HG02943 (cell line): Measurements from ENCODE around the gene HEATR5B.
"Not testable (repeated sequence)": the region's sequence is repeated elsewhere in the genome, so short reads cannot be mapped to it uniquely, and the experiment has no call there.

Experiments used
- ATAC-seq: cut with Tn5 transposase; IDR thresholded peaks from one replicate; pipeline ENCODE4 v1.9.1; 2021; ENCODE audit warnings: mild to moderate bottlenecking, low read depth, moderate library complexity; ENCODE audit not compliant: unreplicated experiment

HEATR5B gene

DNA sequence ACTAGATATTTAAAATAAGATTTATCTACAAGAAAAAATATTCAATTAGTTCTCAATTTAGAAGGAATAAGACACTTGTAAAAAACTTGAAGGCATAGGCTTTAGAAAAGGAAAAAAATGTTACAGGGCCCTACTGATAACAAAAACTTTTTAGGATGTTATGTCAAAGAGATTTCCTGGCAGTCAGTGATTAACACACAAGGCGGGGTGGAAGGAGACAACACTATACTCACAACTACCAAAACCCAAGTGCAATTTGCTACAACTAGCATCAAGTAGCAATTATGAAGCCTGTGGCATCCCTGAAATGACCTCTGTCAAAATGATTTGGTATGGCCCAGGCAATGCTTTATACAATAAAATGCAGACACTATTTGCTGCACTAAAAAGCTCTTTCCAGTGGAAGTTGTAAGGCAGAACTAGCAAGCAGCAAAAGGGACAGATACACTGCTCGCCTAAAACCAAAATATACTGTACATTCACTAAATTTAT lies 133.1 kb downstream of the HEATR5B start:
- ATAC-seq, result no peak

DNA sequence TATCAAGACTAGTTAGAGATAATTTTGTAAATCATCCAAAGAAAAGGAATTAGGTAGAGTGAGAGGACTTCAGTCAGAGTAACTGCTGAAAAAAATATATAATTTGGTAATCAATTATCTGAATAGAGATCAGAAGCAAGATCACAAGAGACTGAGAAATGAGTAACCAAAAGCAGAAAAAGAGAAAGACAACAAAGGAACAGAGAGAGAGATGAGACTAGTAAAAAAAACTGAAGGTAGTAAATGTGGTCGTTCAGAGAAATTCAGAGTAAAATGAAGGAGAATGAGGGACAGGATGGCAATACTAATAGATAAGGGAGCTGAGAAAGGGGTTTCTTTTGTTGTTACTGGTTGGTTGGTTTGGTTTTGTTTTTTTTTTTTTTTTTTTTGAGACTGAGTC lies 134.3 kb downstream of the HEATR5B start:
- no peak for ATAC-seq

DNA sequence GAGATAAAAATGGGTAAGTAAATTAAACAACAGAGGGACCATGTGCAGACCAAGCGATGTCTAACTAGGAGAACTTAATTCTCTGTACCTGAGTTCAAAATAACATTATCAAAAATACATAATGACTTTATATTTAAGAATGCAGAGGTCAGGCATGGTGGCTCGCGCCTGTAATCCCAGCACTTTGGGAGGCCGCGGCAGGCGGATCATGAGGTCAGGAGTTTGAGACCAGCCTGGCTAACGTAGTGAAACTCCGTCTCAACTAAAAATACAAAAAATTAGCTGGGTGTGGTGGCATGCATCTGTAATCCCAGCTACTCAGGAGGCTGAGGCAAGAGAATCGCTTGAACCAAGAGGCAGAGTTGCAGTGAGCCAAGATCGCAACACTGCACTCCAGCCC lies 138.9 kb downstream of the HEATR5B start:
- ATAC-seq, result not testable (repeated sequence)

DNA sequence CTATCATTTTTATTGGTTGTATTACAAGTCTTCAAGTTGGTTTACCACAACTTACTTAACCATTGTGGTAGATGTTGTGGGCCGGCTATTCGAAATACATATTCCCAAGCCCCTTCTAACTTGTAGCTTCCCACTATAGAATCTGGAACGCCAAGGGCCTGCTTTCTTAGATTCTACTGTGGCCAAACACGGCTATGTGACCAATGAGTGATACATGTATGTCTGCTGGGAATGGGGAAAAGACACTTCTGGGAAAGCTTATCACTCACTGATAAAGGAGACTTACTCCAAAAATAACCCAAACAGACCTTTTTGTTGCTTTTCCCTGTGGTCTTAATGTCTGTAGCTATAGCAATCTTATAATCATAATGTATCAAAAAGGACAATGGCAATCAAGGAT lies 142.3 kb downstream of the HEATR5B start:
- no peak for ATAC-seq

DNA sequence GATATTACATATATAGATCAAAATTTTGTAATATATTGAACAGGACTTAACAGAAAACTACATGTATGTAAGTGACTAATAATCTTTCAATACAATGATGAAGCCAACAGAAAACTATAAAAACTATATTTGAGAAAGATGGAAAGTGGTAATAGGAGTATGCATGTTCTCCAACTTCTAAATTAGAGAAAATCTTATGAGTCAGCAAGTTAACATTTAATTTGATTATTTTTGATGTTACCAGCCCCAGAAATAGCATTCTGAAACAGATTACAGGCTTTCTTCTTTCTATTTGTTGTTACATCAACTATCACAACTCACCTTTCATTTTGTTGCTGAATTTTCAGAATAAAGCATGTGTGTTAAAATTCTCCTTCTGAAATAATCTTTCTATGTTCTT lies 147.6 kb downstream of the HEATR5B start:
- ATAC-seq, result not testable (repeated sequence)

DNA sequence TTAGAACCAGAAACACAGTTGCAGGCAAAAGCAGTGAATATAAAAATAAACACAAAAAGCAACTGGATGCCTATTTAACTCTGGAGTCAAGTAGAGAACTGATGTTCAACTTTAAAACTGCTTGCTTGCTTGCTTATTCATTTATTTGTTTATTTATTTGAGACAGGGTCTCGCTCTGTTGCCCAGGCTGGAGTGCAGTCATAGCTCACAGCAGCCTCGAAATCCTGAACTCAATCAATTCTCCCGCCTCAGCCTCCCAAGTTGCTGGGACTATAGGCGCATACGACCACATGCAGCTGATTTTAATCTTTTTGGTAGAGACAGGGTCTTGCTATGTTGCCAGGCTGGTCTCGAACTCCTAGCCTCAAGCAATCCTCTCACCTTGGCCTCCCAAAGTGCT lies 152.5 kb downstream of the HEATR5B start:
- ATAC-seq, result not testable (repeated sequence)
